HG02870 (cell line): ENCODE data around the gene LPP.

ENCODE experiments used
- ATAC-seq: cut with Tn5 transposase; IDR thresholded peaks from one replicate; pipeline ENCODE4 v1.9.1; 2021; ENCODE audit warnings: mild to moderate bottlenecking, moderate library complexity; ENCODE audit not compliant: unreplicated experiment

The LPP gene

DNA sequence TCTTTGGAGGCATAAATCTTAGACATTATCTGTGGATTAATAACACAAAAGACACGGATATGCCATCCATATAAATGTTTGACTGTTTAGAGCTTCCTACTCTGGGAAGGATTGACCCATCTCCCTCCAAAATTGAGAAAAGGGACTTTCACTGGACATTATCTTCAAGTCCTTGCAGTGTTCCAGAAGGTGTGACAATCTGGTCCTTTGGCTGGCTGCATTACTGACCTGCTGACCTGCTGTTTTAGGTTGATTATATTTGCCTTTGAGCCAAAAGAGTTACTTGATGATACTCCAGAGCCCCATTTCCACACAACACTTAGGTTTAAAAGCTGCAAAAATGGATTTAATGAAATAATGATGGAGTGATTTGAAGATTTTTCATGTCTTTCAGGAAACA lies 504.6 kb downstream of the LPP start:
- ATAC-seq, result no peak

DNA sequence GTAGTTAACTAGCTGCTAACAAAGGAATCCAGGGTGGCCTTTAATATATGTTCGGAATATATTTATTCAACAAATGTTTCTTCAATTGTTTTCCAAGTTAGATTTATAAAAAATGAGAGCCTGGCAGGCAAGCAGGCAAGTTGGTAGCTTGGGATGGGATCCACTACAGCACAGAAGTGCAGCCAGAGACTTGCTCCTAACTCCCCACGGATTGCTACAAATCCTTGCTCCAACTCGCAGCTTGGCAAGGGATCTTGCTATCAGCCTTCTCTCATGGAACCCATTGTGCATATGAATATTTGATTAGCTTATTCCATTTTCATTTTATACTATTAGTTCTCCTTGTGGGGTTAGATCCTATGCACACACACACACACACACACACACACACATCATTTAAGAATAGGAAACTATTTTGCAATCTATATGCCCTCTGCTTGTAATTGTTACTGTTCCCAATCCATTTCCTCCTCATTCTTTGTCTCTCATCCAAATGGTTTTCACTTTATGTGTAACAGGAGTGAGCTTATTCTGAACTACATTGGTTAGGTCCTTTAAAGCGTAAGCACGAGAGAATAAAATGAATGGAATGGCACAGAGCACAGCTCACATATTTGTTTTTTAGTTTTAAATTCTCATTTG lies 505.6 kb downstream of the LPP start:
- ATAC-seq, result no peak

DNA sequence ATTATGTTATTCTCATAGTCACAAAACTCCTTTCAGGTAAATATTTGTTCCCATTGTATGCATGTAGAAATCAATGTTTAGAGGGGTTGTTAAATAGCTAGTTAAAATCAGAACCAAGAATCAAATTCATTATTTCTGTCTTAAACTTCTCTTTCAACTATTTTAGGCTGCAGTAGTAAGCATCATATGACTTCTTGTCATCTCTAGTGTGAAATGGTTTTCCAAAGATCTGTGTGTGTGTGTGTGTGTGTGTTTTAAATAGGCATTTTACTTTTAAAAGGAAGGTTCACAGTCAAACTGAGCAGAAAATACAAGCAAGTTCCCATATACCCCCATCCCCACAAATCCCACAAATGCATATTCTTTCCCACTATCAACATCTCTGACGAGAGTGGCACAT lies 506.5 kb downstream of the LPP start:
- no peak for ATAC-seq

DNA sequence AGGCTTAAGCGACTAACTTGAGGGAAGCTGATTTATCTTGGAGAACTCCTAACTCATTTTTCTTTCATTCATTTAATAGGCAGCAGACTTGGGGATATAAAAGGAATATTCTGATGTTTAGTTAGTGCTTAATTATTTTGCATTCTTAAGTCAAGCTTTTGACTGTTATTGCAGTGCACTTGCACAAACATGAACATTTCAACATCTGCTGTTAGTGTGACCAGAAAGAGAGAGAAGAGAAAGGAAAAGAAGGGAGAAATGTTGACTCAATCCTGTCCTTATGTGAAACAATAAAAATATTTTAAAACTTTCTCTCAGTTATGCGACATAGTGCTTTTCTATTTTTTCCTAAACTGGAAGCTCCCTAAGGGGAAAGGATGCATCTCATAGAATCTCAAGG lies 507.8 kb downstream of the LPP start:
- ATAC-seq, result no peak

DNA sequence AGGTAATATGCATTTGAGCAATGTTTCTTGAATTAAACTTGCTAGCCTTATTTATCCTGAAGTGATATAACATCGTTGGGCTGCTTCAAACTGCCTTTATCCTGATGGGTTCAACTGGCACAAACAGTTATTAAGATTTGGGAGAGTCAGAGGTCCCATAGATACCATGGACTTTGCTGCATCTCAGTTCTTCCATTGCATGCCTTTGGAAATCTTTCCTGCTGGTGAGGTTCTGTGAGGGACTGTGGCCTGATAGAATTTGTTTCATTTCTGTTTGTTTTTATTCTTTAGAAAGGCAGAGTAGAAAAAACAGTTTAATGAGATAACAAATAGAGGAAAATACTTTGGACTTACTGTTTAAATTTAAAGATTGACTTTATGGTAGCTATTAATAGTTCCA lies 508.3 kb downstream of the LPP start:
- ATAC-seq, result no peak

DNA sequence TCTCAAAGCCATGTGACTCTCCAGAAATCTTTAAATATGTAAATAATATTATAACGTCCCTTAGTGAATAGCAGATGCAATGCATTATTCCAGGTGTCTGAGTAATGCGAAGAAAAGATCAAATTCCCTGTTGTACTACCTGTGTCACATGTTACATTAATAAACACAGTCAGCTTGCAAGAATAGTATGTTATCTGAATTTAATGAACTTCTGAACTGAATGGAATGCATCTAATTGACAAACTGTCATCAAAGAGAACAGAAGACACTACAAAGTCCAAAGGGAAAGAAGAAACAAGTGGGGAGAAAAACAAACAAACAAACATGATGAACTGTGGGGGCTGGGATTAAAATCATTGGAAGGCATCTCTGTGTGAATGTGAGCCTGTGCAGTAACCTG lies 508.8 kb downstream of the LPP start:
- ATAC-seq, result no peak

DNA sequence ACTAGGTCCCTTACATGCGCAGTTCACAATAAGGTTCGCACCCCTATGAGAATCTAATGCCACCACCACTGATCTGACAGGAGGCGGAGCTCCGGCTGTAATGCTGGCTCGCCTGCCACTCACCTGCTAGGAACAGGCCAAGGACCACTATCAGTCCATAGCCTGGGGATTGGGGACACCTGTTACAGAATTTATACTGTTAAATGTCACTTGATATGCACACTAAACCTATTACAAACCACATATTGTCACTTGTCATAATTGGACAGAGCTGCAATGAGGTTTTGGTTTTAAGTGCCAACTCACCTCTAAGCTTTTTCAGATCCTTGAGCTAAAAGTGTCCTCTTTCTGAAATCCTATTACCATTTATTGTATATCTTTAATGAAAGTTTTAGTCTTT lies 509.9 kb downstream of the LPP start:
- ATAC-seq, result no peak

DNA sequence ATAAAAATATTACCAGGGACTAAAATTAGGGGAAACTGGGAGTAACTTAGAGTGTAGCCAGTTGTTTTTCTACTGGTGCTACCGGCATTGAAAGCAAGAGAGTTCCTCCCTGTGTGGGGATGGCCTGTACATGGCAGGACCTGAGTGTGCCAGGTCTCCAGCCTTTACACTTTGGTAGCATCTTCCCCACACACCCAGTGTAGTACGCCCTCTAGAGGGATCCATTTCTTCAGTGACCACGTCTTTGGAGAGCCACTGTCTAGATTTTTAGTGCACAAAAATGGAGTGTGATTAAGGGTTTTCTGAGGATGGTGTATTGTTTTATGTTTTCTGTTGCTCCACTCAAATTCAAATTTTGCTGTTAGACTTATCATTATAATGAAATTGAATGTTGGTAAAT lies 510.8 kb downstream of the LPP start:
- ATAC-seq, result no peak

DNA sequence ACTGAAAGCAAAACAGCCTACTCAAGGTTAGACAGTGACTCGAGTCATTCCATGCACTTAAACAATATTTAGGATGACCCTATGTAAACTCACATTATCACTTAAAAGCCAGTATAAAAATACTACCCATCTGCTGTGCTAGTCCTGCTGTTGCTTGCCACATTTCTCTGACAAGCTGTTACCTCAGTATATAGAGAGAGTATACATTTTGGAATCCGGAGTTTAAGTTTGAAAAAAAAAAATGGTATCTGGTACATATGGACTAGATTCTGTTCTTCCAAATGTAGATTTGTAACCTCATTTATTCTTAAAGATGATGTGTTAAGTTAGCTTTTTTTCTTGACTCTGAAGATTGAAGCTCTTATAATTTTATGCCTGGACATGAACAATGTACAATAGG lies 514.0 kb downstream of the LPP start:
- ATAC-seq, result no peak

DNA sequence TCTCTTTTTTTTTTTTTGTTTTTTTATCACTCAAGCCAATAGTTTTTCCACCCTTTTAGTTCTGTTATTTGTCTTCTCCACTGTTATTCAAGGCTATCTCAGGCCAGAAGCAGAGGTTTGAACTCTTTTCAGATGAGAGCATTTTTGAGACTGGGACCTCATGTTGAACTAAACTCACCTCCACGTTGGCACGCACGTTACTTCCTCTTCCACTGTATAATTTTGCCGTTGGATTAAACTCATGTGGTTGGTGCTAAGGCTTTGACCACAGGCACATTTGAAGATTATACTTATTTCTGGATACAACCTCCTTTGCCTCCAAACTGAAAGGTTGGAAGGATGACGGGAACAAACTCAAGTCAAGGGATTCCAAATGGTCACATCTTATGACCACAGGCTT lies 516.5 kb downstream of the LPP start:
- no peak for ATAC-seq

DNA sequence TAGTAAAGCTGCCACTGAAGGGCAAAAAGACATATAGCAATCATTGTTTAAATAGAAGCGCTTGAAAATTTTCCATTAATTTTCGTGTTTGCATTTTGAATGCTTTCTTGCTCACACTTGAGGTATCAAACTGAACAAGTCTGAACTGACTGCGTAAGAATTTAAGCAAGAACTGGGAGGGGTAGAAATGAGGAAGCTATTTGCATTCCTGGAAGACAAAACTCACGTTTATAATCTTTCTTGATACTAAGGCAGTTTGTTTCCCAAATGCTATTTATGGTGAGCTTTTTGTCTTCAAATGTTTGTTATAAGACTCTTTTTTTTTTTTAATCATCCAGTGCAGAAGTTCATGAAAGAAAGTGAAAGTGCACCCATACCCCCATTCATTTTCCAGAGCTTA lies 518.0 kb downstream of the LPP start:
- ATAC-seq, result no peak

DNA sequence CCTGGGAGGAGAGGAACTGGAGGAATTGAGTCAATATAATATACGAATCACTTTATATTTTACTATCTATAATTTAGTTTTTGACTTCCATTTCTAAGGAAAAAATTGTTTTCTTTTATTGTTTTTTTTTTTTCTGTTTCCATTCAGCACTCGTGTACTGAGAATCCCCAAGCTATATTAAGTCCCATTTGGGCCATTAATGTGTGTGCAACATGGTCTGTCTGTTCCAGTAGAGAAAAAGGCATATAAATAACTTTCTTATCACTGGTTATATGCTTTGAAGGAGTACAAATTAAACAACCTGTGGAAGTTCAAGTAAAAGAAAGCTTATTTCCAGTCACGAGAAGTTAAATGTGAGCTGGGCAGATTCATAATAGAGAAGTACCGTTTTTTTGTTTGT lies 518.9 kb downstream of the LPP start:
- ATAC-seq, result no peak

DNA sequence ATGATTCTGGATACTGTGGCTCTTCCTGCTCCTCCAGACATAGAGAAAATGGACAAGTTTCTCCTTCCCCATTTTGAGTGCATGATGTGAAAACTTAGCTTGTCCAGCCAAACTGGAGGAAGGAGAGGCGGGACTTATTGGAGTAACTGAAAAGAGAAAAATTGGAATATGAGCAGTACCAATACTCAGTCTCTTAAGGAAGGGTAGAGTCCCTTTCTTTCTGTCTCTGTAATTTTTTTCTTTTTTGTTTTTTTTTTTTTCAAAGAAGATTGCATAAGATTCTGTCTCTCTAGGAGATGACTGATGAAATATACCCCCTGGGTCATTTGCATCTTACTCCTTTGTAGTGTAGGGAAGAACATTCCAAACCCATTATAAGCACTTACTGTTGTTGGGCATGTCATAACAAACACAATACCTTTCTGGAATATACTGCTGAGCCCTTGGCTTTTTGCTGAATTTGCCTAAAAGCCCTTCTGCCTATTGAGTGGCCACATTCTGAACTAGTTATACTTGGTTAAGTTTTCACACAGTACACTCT lies 519.8 kb downstream of the LPP start:
- ATAC-seq, result no peak

DNA sequence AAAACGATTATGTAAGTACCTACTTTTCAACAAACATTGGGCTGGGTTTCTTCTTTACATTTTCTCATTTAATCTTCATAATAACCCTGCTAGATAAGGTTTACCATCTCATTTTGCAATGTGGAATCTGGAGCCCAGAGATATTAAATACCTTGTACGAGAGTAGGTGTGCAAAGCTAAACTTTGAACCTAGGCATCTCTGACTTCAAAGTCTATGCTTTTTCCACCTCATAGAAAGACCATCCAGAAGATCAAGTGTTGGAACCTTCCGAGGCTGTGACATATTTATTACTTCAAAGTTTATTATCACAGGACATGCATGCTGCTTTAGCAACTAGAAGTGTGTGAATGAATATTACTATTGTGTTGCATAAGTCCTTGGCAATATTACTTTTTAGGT lies 520.6 kb downstream of the LPP start:
- no peak for ATAC-seq

DNA sequence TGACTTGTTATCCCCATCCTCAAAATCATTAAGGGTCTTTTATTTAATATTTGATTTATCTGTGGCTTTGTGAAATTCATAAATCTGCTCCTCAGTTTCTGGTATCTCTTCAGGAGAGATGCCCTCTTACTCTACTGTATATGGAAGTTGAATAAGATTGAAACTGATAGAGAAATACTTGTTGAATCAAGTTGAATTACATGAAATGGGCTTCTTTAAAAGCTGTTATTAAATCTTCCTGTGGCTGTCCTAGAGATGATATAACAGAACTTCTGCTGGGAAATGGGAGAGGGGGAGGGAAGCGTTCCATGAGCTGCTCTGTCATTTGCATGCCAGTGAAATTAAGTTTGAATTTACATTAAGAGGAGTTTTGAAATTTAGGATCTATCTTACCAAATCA lies 523.4 kb downstream of the LPP start:
- no peak for ATAC-seq

DNA sequence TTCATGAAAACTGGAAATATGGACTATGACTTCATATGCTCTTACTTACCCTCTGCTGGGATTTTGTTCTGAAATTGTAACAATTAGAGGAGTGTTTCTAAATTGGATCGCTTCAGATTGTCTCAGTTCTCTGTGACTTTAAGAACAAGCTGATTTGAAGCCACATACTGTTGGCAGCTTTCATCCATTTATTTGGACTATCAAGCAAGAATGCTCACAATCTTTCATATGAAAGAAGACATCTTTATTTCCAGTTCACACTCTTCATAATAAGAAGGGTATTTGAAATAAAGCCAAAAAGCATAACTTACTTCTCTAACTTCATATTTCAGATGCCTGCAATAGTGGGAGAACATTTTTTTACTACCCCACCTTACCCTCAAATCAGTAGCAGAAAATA lies 526.2 kb downstream of the LPP start:
- no peak for ATAC-seq

DNA sequence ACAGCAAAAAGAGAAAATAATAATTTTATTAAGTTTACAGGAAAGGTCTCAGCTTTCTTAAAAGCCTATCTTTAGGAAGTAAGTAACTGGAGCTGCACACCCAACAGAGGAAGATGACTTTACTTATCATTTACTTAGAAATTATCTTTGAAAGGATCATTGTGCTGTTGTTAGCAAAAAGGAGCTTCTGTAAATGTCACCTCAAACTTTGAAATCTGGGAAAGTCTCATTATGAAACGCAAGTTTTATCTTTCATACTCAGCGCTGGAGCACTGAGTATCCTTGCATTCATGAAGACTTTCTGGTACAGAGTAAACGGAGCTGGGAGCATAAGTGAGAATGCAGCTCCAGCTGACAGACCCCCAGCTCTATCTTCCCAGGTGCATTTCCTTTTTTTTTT lies 526.6 kb downstream of the LPP start:
- ATAC-seq, result no peak

DNA sequence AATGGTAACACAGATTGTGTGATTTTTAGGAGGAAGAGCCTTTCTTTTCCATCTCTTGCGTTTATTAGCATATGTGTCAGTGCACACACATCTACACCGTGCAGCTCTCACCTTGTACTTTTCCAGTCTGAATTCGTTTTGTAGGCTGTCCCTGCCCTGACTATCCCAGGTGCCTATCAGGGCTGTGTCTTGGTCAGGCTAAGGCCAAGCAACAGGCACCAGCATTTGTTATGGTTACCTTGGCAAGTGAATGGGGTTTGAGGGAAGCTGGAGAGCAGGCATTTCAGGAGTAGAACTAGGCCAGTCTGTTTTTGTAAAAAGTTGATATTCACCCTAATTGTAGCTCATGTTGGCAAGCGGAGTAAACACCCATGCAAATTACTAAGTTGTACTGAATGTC lies 528.4 kb downstream of the LPP start:
- no peak for ATAC-seq

DNA sequence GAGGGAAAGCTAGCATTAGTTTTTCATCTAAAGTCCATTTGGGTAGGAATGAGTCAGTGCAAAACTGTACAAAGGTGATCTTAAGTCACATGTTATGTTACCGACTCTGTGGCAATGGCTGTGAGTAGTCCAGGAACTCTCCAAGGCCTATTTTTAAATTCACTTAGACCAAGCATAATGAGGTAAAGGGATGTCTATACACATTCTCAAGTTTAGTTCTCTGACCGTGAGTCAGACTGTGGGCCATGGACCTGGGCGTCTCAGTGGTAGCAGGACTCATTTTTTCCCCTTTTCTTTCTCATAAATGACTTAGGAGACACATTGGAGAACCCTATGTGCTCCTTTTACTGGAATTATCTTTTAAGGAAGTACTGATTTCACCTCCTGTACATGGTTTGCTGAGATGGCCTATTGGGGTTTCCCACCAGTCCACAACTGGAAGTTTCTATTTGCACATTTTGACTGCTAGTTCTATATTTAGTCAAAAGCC lies 529.1 kb downstream of the LPP start:
- ATAC-seq, result peak; percentile 57

DNA sequence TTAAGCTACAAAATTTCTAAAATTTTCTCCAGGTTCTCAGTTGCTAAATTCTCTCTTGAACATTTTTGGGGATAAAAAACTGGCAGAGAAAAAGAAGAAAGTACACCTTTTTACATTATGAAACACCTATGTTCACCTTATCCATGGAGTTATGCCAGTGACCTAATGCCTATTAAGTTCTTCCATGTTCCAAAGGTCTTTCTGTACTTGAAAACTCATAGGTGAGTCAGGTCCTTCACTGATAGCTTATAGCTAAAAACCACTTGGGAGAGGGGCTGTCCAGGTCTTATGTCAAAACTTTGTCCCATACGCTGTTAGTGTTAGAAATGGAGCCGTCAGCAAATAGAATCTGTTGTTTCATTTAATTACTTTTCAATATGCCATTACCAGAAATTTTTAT lies 530.3 kb downstream of the LPP start:
- ATAC-seq, result no peak

DNA sequence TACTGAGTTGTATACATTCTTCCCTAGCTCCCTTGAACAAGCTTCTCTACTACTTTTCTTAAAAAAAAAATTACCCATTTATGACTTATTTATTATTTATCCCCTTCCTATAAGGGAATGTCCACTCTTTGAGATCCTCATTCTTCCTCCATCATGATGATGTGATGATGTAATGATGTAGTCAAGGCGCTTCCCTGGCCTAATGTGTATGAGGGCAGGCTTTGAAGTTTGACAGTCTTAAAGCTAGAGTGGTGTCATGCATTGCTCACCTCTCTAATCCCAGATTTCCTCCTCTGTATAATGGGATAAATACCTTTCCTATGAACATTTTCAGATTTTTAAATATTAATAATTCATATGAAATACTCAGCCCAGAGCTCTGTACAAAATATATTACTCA lies 531.8 kb downstream of the LPP start:
- no peak for ATAC-seq

DNA sequence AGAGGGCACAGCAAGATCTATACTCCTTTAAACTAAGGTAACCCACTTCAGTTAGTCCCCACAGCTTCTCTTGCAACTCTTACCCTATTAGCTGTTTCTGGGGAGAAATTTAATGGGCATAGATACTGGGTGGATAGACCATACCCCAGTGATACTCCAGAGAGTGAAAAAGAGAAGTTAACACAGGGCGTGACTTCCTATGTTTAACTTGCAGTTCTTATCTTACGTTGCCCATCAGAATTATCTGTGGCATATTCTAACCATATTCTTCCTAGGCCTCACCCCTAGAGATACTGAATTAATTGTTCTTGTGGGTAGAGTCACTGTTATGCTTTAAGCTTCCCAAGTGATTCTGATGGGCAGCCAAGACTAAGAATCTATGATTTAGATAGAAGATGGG lies 532.4 kb downstream of the LPP start:
- ATAC-seq, result no peak

DNA sequence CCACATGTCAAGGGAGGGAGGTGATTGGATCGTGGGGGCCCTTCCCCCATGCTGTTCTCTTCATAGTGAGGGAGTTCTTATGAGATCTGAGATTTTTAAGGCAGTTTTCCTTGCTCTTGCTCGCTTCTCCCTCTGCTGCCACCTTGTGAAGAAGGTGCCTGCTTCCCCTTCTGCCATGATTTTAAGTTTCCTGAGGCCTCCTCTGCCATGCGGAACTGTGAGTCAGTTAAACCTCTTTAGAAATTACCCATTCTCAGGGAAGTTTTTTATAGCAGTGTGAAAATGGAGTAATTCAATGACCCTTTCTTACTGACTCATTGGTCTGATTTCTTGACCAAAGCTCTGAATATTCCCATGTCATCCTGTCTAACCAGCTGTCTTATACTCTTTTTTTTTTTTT lies 533.4 kb downstream of the LPP start:
- ATAC-seq, result no peak
